DLD1 (cell line): ENCODE measurements around the gene CD46.
"Not testable (repeated sequence)": the region's sequence is repeated elsewhere in the genome, so short reads cannot be mapped to it uniquely, and the experiment has no call there.

Experiments
- in situ Hi-C: cut with HindIII; loops from 2 replicates; pipeline ENCODE4 v1.10.0; 2017; ENCODE audit warnings: low sequenced_read_pairs

CD46 gene

GRCh38 chr1:207750631-207751305 lies 1.1 kb upstream of the CD46 start:
- in situ Hi-C loops: no loop called here

GRCh38 chr1:207751463-207751789 lies 428 bp upstream of the CD46 start:
- in situ Hi-C loops: not testable (repeated sequence)

GRCh38 chr1:207752456-207752998 lies 673 bp downstream of the CD46 start:
- in situ Hi-C loops: no loop called here

- in situ Hi-C loops: no loop called here
Measured at GRCh38 chr1:207753611-207754010, 1.8 kb downstream of the CD46 start.

- in situ Hi-C loops: no loop called here
Measured at GRCh38 chr1:207754011-207754410, 2.2 kb downstream of the CD46 start.

- in situ Hi-C loops: no loop called here
Measured at GRCh38 chr1:207754974-207755700, 3.3 kb downstream of the CD46 start.

GRCh38 chr1:207755846-207756693 lies 4.2 kb downstream of the CD46 start:
- in situ Hi-C loops: no loop called here

GRCh38 chr1:207762622-207763021 lies 10.8 kb downstream of the CD46 start:
- in situ Hi-C loops: no loop called here

GRCh38 chr1:207763091-207763490 lies 11.2 kb downstream of the CD46 start:
- in situ Hi-C loops: no loop called here

- in situ Hi-C loops: no loop called here
Measured at GRCh38 chr1:207763972-207764371, 12.1 kb downstream of the CD46 start.

GRCh38 chr1:207766569-207766968 lies 14.7 kb downstream of the CD46 start:
- in situ Hi-C loops: no loop called here

GRCh38 chr1:207770514-207770913 lies 18.7 kb downstream of the CD46 start:
- in situ Hi-C loops: not testable (repeated sequence)

- in situ Hi-C loops: not testable (repeated sequence)
Measured at GRCh38 chr1:207776045-207776444, 24.2 kb downstream of the CD46 start.

- in situ Hi-C loops: not testable (repeated sequence)
Measured at GRCh38 chr1:207777412-207777811, 25.6 kb downstream of the CD46 start.

- in situ Hi-C loops: no loop called here
Measured at GRCh38 chr1:207779008-207779407, 27.2 kb downstream of the CD46 start.

GRCh38 chr1:207781312-207781711 lies 29.5 kb downstream of the CD46 start:
- in situ Hi-C loops: no loop called here

GRCh38 chr1:207787776-207788175 lies 35.9 kb downstream of the CD46 start:
- in situ Hi-C loops: no loop called here

GRCh38 chr1:207789386-207789785 lies 37.5 kb downstream of the CD46 start:
- in situ Hi-C loops: no loop called here

- in situ Hi-C loops: no loop called here
Measured at GRCh38 chr1:207789792-207790787, 38.2 kb downstream of the CD46 start.

GRCh38 chr1:207791290-207791689 lies 39.4 kb downstream of the CD46 start:
- in situ Hi-C loops: no loop called here
